OCI-LY1 (cell line): ENCODE results near the gene TEPSIN.

ENCODE experiments used
- EZH2 ChIP-seq: fragments of 200-600 bp; sonication (generic), shearing (Covaris generic); IDR thresholded peaks from 2 replicates; pipeline ENCODE4 v1.8.0; 2017; ENCODE audit warnings: borderline replicate concordance, mixed run types, mild to moderate bottlenecking, antibody characterized with exemption, low read length, moderate library complexity, mixed read lengths
- TF ChIP-seq, protein P1 (sequence below): fragments of 200-600 bp; sonication (generic), shearing (Covaris generic); IDR thresholded peaks from 2 replicates; pipeline ENCODE4 v1.5.1; 2017; ENCODE audit warnings: mild to moderate bottlenecking, antibody characterized with exemption, low read length, moderate library complexity, mixed read lengths

DNA sequence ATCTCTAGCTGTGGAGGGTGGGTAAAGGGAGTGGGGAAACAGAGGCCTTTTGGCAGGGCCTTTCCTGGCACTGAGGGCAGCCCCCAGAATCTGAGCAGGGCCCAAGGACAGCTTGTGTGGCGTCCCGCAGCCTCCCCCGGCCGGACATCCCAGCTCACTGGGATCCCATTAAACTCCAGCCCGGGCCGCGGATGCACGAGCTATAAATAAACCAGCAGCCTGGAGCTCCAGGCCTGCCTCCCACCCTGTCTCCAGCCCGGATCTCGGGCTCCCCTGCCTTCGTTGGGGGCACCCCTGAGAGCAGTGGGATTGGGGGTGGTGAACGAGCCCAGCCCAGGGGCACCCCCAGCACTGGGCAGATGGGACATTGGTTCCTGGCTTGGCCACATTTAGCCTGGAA lies 59.0 kb downstream of the TEPSIN start:
- TF ChIP-seq, protein P1, sequence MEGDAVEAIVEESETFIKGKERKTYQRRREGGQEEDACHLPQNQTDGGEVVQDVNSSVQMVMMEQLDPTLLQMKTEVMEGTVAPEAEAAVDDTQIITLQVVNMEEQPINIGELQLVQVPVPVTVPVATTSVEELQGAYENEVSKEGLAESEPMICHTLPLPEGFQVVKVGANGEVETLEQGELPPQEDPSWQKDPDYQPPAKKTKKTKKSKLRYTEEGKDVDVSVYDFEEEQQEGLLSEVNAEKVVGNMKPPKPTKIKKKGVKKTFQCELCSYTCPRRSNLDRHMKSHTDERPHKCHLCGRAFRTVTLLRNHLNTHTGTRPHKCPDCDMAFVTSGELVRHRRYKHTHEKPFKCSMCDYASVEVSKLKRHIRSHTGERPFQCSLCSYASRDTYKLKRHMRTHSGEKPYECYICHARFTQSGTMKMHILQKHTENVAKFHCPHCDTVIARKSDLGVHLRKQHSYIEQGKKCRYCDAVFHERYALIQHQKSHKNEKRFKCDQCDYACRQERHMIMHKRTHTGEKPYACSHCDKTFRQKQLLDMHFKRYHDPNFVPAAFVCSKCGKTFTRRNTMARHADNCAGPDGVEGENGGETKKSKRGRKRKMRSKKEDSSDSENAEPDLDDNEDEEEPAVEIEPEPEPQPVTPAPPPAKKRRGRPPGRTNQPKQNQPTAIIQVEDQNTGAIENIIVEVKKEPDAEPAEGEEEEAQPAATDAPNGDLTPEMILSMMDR = no peak
- TF ChIP-seq EZH2 = no peak
